Measurements from ENCODE around the gene TNFRSF13B.
"Not testable (repeated sequence)": the region's sequence is repeated elsewhere in the genome, so short reads cannot be mapped to it uniquely, and the experiment has no call there.

The TNFRSF13B gene

GRCh38 chr17:16906680-16907079, 65.2 kb downstream of the TNFRSF13B start:
- TF ChIP-seq CTCF (IDR thresholded peaks at IDR 0.05; ENCODE audit: low read depth, low read length), result no peak
- Histone ChIP-seq H3K4me3 (ENCODE audit: low read depth, low read length) (no peak overlapping the region), H3K36me3 (no peaks in the 10 kb centered on the region), H3K27me3 (ENCODE audit: insufficient read depth, low read depth, severe bottlenecking) (no peaks in the 10 kb centered on the region), H3K9me3 (ENCODE audit: severe bottlenecking) (no peaks in the 10 kb centered on the region), H3K27ac (no peak overlapping the region)
- DNase-seq, result no peak

DNA sequence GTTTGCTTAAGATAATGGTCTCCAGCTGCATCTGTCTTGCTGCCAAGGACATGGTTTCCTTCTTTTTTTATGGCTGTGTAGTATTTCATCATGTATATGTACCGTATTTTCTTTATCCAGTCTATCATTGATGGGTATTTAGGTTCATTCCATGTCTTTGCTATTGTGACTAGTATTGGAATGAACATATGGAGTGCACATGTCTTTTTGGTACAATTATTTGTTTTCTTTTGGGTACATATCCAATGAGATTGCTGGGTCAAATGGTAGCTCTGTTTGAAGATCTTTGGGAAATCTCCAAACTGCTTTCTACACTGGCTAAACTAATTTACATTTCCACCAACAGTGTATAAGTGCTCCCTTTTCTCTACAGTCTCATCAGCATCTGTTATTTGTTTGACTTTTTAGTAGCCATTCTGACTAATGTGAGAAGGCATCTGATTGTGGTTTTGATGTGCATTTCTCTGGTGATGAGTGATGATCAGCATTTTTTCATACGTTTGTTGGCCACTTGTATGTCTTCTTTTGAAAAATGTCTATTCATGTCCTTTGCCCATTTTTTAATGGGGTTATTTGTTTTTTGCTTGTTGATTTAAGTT, 66.2 kb downstream of the TNFRSF13B start:
- no peaks in the 10 kb centered on the region for H3K9me3 ChIP-seq (ENCODE audit: severe bottlenecking)
- no peak overlapping the region for H3K4me3 ChIP-seq (ENCODE audit: low read depth, low read length)
- H3K36me3 ChIP-seq, result no peaks in the 10 kb centered on the region
- no peak for TF ChIP-seq CTCF (IDR thresholded peaks at IDR 0.05; ENCODE audit: low read depth, low read length)
- no peaks in the 10 kb centered on the region for H3K27me3 ChIP-seq (ENCODE audit: insufficient read depth, low read depth, severe bottlenecking)
- no peak for DNase-seq
- no peak overlapping the region for H3K27ac ChIP-seq

GRCh38 chr17:16903070-16903469, 68.8 kb downstream of the TNFRSF13B start:
- H3K4me3 ChIP-seq (ENCODE audit: low read depth, low read length); H3K27me3 ChIP-seq (ENCODE audit: insufficient read depth, low read depth, severe bottlenecking); DNase-seq; H3K27ac ChIP-seq; H3K36me3 ChIP-seq; H3K9me3 ChIP-seq (ENCODE audit: severe bottlenecking): not testable (repeated sequence)

- Histone ChIP-seq H3K27ac (no peak overlapping the region), H3K27me3 (ENCODE audit: insufficient read depth, low read depth, severe bottlenecking) (no peaks in the 10 kb centered on the region), H3K36me3 (no peaks in the 10 kb centered on the region), H3K4me3 (ENCODE audit: low read depth, low read length) (no peak overlapping the region), H3K9me3 (ENCODE audit: severe bottlenecking) (no peaks in the 10 kb centered on the region)
- no peak for TF ChIP-seq CTCF (IDR thresholded peaks at IDR 0.05; ENCODE audit: low read depth, low read length)
- no peak for DNase-seq
Observed at GRCh38 chr17:16900288-16900882, 71.5 kb downstream of the TNFRSF13B start.

GRCh38 chr17:16897211-16897896, 74.6 kb downstream of the TNFRSF13B start:
- DNase-seq; H3K36me3 ChIP-seq; H3K4me3 ChIP-seq (ENCODE audit: low read depth, low read length): not testable (repeated sequence)

DNA sequence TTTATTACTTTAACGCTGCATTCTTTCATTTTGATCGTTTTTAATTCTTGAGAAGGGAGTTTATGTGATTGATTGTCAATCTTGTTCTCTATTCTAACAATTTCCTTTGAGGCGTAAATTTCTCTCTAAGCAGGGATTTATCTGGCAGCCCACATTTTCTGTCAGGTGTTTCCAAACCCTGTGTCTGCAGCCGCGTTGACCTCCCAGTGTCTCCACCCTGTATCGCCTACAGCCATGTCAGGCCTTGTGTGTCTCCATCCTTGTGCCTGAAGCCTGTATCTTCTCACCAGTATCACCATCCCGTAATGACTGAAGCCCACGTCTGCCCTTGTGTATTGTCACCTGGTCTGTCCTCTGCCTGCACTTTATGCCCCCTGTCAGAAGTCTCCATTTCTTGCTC, 75.7 kb downstream of the TNFRSF13B start:
- H3K36me3 ChIP-seq; H3K27ac ChIP-seq; DNase-seq; H3K27me3 ChIP-seq (ENCODE audit: insufficient read depth, low read depth, severe bottlenecking); H3K4me3 ChIP-seq (ENCODE audit: low read depth, low read length); H3K9me3 ChIP-seq (ENCODE audit: severe bottlenecking): not testable (repeated sequence)

More at GRCh38 chr17:16897211-16897896, 74.6 kb downstream of the TNFRSF13B start:
- H3K27ac ChIP-seq; H3K27me3 ChIP-seq (ENCODE audit: insufficient read depth, low read depth, severe bottlenecking); H3K9me3 ChIP-seq (ENCODE audit: severe bottlenecking): not testable (repeated sequence)

DNA sequence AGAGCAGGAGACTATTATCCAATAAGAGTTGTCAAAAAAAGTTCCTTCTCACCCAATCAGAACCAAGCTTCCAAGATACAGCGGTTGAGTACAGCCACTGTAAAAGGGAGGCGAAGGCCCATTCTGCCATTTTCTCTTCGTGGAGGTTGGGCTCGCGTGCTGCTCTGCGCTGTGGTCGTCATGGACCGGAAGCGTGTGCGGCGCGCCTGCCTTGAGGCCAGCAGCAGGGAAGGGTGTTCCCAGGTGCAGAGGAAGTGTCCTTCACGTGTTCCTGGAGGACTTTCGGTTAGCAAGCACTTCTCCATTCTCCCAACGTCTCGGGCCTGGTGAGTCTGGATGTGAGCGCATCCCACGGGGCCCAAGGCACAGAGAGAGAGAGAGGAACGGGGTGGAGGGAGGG, 78.4 kb downstream of the TNFRSF13B start:
- not testable (repeated sequence) for H3K27me3 ChIP-seq (ENCODE audit: insufficient read depth, low read depth, severe bottlenecking); DNase-seq; H3K4me3 ChIP-seq (ENCODE audit: low read depth, low read length); H3K27ac ChIP-seq; H3K36me3 ChIP-seq; H3K9me3 ChIP-seq (ENCODE audit: severe bottlenecking)

DNA sequence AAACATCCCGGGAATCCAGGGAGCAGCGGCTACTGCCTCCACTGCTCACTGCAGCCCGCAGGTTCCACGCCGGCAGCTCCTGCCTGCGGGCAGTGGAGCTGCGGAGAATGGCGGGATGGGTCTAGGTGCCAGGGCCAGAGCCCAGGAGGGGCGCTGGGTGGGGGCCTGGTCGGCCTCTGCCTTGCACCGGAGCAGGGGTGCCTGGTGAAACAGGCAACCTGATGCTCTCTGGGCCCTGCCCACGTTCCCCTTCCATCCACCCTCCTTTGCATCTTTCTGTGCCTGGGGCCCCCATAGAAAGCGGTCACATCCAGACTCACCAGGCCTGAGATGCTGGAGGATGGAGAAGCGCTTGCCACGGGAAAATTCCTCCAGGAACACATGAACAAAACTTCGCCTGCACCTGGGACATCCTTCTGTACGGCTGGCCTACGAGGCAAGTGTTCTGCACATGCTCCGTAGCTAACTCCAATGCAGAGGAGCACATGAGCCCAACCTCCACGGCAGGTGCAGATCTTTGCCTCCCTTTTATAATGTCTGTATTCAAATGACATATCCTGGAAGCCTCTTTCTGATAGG, 79.0 kb downstream of the TNFRSF13B start:
- H3K27me3 ChIP-seq (ENCODE audit: insufficient read depth, low read depth, severe bottlenecking); H3K4me3 ChIP-seq (ENCODE audit: low read depth, low read length); H3K36me3 ChIP-seq; DNase-seq; H3K27ac ChIP-seq; H3K9me3 ChIP-seq (ENCODE audit: severe bottlenecking): not testable (repeated sequence)

Data from WERI-Rb-1 (cell line).